ENCODE measurements around the gene LPA.

GRCh38 chr6:160668589-160668988 is 4.5 kb upstream of the LPA start:
- TF ChIP-seq FOXA1 (IDR thresholded peaks at IDR 0.05), result no peak
- no peak for TF ChIP-seq PKNOX1 (IDR thresholded peaks at IDR 0.05)
- no peak for TF ChIP-seq ELF4 (IDR thresholded peaks at IDR 0.05)
- TF ChIP-seq LEF1 (IDR thresholded peaks at IDR 0.05; ENCODE audit: borderline replicate concordance), result no peak
- TF ChIP-seq SP1 (IDR thresholded peaks at IDR 0.05), result no peak
- no peak for TF ChIP-seq SUZ12 (IDR thresholded peaks at IDR 0.05)
- no peak for TF ChIP-seq ZNF384 (IDR thresholded peaks at IDR 0.05)
- no peak for TF ChIP-seq BHLHE40 (IDR thresholded peaks at IDR 0.05; ENCODE audit: borderline replicate concordance)
- no peak for TF ChIP-seq FOXM1 (IDR thresholded peaks at IDR 0.05; ENCODE audit: borderline replicate concordance)
- no peak for TF ChIP-seq NFRKB (IDR thresholded peaks at IDR 0.05)
- no peak for TF ChIP-seq ARNT (IDR thresholded peaks at IDR 0.05)
